NB4 (cell line): ENCODE data around the gene TPPP3.

ENCODE experiments used
- POLR2A ChIP-seq: IDR thresholded peaks from 2 replicates; pipeline ENCODE4 v1.6.1; 2011; ENCODE audit warnings: mild to moderate bottlenecking; ENCODE audit not compliant: insufficient read length; ENCODE audit errors: extremely low read depth
- TF ChIP-seq, protein P1 (sequence below): IDR thresholded peaks from one replicate; pipeline ENCODE4 v1.5.1; 2012; ENCODE audit warnings: low read depth, low read length

DNA sequence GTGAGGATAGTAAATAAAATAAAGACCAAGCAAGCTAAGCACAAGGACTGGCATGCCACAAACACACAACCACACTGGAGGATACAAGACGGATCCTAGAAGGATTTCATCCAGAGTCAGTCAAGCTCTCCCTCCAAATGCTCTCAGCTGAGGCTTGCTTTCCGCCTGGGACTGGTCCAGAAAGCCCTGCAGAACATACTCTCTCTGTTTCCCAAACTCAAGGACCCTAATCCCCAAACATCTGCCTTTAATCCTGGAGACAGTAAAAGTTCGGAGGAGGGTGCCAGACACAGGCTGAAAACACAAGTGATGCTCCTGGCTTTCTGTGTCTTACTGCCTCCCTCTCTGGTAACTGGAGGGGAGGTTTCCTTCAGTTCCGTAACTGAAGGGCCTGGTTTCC is 32.3 kb upstream of the TPPP3 start:
- no peak for TF ChIP-seq POLR2A
- TF ChIP-seq, protein P1, sequence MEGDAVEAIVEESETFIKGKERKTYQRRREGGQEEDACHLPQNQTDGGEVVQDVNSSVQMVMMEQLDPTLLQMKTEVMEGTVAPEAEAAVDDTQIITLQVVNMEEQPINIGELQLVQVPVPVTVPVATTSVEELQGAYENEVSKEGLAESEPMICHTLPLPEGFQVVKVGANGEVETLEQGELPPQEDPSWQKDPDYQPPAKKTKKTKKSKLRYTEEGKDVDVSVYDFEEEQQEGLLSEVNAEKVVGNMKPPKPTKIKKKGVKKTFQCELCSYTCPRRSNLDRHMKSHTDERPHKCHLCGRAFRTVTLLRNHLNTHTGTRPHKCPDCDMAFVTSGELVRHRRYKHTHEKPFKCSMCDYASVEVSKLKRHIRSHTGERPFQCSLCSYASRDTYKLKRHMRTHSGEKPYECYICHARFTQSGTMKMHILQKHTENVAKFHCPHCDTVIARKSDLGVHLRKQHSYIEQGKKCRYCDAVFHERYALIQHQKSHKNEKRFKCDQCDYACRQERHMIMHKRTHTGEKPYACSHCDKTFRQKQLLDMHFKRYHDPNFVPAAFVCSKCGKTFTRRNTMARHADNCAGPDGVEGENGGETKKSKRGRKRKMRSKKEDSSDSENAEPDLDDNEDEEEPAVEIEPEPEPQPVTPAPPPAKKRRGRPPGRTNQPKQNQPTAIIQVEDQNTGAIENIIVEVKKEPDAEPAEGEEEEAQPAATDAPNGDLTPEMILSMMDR = no peak
